Measurements from ENCODE around the gene FOXE1. TPM values are rescaled to one million over a fixed set of nuclear protein-coding genes. Genes with fewer than 3 reads are reported as not detected.

The FOXE1 gene
- polyA plus RNA-seq, 4 donors, result not detected

DNA sequence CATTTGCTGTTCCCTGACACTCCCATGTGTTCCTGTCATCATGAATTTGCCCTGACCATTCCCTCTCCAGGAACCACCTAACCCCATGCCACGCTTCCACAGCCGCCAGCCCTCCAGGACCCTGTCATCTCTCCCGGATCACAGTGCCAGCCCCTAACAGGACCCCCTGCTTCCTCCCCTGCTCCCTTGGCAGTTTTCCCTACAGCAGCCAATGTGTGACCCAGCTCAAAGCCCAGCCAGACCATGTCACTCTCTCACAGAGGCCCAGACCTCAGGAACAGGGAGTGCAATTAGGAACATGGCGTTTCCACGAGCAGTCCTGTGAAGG is 8.1 kb downstream of the FOXE1 start:
- DNase-seq (ENCODE audit: low read depth in 4 of 4, low spot score in 3 of 4), result no peak

DNA sequence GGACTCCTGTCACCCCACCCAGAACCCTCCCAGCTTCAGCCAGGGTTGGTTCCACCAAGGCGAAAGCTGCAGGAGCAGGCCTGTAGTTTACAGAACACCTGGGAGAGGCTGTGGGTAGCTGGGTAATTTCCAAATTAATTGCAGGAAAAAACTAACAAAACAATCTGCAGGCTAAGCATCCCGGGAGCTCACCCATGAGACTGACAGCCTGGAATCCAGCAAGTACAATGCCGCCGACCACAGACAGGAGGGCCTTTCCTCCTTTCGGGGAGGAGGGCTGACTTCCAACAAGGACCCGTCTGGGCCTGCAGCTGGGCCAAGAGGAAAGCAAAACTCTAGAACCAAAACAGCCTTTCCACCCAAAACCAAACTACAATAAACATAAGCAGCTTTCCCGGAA is 10.3 kb downstream of the FOXE1 start:
- no peak for DNase-seq (ENCODE audit: low read depth in 4 of 4, low spot score in 3 of 4)

DNA sequence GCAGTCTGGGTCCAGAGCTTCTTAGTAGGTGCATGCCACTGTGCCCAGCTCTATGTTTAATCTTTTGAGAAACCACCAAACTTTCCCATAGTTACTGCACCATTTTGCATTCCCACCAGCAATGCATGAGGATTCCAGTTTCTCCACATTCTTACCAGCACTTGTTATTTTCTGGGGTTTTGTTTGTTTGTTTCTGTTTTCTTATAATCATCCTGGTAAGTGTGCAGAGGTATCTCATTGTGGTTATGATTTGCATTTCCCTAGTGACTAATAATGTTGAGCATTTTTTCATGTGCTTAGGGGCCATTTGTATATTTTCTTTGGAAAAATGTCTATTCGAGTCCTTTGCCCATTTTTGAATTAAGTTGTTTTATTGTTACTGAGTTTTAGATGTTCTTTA is 11.4 kb downstream of the FOXE1 start:
- no peak for DNase-seq (ENCODE audit: low read depth in 4 of 4, low spot score in 3 of 4)

DNA sequence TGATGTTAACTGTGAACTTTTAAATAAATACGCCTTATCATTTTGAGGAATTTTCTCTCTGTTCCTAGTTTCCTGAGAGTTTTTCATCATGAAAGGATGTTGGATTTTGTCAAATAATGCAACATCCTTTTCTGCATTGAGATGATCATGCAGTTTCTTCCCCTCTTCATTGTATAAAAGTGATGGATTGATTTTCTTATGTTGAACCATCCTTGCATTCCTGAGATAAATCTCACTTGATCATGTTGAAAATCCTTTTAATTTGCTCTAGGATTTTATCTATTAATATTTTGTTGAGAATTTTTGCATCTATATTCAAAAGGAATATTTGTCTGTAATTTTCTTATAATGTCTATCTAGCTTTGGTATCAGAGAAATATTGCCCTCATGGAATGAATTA is 13.3 kb downstream of the FOXE1 start:
- DNase-seq (ENCODE audit: low read depth in 4 of 4, low spot score in 3 of 4), result no peak

DNA sequence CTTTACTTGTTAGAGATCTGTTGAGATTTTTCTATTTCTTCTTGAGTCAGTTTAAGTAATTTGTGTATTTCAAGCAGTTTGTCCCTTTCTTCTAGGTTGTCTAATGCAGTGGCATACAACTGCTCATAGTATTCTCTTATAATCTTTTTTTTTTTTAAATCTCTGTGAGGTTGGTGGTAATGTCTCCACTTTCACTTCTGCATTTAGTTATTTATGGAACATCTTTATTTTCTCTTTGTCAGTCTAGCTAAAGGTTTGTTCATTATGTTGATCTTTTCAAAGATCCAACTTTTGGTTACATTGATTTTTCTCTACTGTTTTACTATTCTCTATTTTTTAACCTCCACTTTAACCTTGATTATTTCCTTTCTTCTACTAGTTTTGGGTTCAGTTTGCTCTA is 13.8 kb downstream of the FOXE1 start:
- no peak for DNase-seq (ENCODE audit: low read depth in 4 of 4, low spot score in 3 of 4)

DNA sequence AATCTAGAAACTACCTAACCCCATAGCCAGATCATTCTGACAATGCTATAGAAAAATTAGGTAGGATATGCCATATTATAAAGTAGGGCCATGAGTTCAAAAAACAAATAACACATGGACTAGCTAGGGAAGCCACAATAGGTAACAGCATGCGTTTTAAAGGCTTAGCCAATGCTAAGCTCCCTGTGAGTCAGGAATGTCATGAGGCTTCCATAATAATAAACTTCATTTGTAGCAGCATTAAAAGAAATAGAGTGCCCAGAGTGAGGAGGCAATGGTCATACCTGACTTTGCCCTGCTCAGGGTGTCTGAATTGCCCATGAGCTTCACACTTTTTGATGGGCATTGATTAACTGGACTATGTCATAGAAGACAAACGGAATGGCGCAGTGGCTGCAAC is 15.8 kb downstream of the FOXE1 start:
- DNase-seq (ENCODE audit: low read depth in 4 of 4, low spot score in 3 of 4), result no peak

DNA sequence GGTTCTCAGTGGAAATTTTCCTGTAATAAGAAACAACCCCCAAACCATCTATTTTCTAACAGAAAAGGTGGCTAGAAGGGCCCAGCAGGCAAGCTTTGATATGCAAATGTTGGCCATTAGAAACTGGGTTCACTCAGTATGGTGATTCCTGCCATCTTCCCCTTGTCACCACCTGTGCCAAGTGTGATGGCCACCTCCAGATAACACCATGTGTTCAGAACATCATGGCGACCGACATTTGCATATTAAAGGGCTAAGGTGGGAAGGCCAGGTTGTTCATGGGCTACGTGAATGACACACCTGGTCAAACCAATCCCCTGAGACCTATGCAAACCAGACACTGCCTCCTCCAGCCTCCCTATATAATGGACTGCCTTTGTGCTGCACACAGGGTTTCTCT is 20.4 kb downstream of the FOXE1 start:
- no peak for DNase-seq (ENCODE audit: low read depth in 4 of 4, low spot score in 3 of 4)

DNA sequence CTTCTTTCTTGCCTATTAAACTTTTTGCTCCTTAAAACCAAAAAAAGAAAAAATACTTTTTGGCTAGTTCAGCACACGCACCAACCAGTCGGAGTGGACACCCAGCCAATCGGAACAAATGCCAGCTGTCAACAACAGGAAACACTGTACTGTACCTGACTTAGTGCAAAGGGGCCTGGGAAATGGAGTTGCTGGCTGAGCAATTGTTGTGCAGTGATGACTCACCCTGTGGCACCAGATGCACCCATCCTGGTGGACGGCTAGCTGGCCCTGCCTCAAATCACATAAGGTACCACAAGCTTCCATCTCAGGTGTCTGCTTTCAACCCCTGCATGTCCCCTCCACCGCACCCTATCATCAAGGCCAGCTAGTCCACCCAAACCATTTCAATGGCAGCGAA is 20.9 kb downstream of the FOXE1 start:
- no peak for DNase-seq (ENCODE audit: low read depth in 4 of 4, low spot score in 3 of 4)

DNA sequence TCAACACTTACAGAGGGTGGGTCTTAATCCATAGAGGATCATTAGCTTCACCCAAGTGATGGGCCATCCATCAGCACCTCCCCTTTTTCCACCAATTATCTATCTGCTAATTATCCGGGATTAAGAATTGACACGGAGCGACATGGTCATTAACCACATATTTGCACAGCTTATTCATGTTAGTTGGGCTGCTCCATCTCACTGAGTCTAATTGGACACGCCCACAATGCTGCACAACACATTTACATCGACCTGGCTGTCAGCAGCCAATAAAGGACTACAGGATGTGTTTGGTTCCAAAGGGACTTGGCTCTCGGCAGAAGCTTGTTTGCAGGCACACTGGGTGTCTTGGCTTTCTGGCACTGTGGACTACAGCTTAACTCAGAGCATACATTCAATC is 21.6 kb downstream of the FOXE1 start:
- DNase-seq (ENCODE audit: low read depth in 4 of 4, low spot score in 3 of 4), result no peak

DNA sequence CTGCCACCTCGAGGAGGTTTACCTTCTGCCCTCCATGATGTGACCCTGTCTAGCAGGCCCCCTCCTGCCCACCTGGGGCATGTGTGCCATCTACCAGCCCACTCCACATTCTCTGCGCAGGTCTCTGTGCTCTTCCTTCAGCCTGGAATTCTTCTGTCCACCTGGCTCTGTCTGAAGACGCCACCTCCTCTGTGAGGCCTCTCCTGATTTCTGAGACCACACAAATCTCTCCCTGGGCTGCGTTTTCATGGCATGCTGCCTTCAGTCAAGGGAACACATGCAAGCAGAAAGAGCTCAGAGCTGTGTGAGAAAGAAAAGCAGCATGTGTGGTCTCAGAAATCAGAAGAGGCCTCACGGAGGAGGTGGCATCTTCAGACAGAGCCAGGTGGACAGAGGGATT is 22.1 kb downstream of the FOXE1 start:
- no peak for DNase-seq (ENCODE audit: low read depth in 4 of 4, low spot score in 3 of 4)

DNA sequence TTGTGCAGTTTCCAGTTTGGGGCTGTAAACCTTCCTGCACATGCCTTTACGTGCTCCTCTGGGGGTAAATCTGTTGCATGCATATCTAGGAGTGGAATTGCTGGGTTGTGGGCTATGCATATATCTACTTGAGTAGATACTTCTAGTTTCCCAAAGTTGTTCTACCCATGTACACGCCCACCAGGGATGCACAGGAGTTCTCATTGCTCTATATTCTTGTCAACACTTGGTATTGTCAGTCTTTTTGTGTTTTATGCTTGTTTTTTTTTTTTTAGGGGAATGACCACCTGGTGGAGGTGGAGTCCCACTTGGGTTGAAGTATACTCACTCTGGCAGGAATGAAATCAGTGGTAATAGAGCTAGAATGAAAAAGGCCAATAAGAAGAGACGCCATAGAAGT is 23.0 kb downstream of the FOXE1 start:
- no peak for DNase-seq (ENCODE audit: low read depth in 4 of 4, low spot score in 3 of 4)

DNA sequence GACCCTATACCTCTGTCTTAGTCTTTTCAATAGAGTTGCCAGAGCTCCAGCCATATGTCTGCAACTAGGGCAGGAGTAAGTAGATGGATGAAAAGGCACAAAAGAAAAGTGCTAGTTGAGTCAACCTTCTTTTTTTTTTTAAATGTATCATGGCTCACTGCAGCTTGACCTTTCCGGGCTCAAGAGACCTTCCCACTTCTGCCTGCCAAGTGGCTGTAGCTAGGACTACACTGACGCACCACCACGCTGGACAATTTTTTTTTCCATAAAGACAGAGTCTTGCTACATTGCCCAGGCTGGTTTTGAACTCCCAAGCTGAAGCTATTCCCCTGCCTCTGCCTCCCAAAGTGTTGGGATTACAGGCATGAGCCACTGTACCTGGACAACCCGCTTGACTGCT is 27.3 kb downstream of the FOXE1 start:
- no peak for DNase-seq (ENCODE audit: low read depth in 4 of 4, low spot score in 3 of 4)

DNA sequence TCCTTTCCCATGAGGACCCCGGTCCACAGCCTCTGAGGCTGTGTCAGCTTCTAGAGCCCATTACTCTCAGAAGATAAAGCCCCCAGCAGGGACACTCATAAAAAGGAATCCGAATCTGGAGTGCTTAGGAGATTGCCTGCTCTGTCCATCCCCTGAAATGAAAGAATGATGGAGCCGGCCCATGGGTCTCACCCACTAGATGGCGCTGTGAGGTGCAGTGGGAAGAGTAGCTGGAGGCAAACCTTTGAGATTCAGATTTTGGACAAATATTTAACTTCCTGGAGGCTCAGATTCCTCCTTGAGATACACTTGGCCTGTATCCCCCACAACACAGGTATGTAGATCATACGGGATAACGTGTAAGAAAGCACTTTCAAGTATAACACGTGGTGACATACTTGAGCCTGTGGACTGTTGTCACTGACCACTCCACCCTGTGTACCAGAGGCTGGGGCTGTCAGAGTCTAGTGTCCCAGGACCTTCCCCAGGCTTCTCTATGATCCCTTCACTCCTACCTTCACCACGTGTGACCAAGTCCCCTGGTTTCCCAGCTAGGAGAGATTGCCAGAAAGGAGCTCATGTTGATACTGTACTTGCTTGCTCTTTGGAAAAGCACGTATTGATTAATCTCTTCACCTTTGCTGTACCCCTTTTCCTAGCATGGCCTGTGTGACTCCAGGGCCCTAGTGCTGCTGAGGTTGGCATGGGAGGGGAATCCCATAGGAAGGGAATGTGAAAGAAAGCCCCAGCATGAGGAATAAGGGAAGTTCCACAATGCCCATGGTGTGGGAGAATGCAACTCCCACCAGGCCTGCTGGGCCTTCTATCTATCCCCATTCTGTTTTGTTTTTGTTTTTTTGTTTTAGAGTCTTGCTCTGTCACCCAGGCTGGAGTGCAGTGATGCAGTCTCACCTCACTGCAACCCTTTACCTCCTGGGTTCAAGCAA is 37.2 kb downstream of the FOXE1 start:
- no peak for DNase-seq (ENCODE audit: low read depth in 4 of 4, low spot score in 3 of 4)

DNA sequence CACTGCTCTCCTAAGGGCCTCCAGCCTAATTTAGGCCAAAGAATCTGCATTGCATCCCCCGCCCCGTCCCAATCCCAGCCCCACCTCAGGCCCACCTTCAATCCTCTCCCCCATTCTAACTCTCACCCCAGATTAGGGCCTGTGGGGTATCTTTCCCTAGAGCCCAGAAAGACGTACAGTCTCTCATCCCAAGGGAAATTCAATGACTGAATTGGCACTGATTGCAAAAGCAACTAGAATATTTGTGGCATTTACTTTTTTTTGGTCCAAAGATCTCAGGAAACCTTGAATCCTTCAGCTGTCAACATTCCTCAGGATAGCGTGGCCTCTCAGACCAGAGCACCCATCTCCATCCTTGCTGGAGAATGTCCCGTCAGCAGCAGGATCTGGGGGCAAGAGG is 38.7 kb downstream of the FOXE1 start:
- no peak for DNase-seq (ENCODE audit: low read depth in 4 of 4, low spot score in 3 of 4)

DNA sequence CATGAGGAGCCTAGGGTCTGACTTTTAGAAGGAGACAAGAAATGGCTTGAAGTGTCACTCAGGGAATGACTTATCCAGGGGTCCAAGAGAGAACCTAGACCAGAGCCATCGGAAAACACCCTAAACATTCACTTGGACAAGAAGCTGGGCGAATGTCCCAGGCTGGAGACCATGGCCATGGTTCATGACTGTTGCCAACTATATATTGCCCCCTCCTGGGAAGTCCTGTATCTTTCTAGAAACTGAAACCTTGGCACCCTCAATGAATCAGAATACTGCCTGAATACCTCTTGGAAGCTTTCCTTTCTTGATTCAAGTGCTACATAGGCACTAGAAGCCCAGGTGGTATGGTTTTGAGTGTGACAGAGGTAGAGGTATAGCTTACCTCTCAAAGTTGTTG is 39.4 kb downstream of the FOXE1 start:
- no peak for DNase-seq (ENCODE audit: low read depth in 4 of 4, low spot score in 3 of 4)

DNA sequence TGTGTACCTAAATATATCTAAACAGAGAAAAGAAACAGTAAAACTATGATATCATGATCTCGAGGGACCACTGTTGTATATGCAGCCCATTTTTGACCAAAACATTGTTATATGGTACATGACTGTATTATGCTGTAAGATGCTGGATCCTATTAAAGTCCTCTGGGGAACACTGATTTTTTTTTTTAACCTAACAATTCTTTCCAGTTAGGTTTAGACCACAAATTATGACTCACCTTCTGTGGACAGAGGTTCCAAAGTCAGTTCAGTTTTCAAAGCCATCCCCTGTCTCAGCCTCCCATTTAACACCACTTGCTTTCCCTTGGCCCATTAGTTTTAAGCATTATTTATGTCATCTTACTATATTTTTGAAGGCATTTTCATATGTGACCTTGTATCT is 42.2 kb downstream of the FOXE1 start:
- no peak for DNase-seq (ENCODE audit: low read depth in 4 of 4, low spot score in 3 of 4)

DNA sequence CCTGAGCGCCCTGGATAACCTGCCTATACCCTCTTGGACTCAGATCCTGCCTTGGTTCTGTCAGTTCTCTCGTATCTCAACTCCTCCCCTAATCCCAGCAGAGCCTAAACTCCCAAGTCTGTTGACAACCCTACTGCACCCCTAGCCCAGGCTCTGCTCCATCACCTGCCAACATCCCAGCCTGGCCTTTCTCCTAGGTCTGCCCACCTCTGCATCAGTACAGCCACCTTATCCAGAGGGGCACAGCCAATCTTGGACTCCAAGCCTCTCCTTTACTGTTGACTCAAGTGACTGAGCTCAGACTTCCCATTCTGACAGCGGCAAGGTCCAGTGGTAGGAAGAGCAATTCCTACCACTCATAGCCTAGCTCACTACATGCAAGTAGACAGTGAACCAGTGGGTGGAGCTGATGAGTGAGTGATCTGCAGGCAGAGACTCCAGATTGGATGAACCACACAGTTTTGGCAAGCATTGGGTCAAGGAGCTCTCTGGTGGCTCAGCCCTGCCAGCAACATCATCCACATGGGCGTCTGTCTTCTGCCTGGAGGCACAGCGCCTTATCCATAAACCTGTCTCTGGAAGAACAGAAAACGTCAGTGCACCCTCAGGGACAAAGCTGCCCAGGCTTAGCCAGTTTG is 42.8 kb downstream of the FOXE1 start:
- no peak for DNase-seq (ENCODE audit: low read depth in 4 of 4, low spot score in 3 of 4)

DNA sequence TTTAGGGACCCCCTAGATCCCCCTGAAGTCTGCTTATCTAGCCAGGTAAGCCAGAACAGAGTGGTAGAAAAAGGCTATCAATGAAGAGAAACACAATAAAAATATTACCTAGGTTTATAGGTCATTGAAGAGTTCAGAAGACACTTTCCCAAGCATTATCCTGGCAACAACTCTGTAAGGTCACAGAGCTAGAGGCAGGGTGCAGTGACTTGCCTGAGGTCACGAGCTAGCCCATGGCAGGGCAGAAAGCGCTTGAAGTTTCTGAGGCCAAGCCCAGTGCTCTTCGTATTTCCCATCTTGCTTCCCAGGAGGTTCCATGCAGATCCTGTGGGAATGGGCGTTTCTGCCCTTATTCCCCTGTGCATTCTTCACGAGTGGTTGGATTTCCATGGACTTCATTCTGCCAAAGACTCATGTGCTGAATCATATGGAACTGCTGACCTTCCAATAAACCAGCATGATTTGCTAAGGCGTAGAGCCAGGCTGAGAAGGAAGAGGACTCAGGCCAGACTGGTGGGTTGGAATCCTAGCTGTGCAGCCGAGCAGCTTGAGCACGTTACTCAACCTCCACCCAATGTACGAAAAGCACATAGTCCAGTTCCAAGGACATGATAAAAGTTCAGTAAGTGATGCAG is 47.2 kb downstream of the FOXE1 start:
- no peak for DNase-seq (ENCODE audit: low read depth in 4 of 4, low spot score in 3 of 4)

DNA sequence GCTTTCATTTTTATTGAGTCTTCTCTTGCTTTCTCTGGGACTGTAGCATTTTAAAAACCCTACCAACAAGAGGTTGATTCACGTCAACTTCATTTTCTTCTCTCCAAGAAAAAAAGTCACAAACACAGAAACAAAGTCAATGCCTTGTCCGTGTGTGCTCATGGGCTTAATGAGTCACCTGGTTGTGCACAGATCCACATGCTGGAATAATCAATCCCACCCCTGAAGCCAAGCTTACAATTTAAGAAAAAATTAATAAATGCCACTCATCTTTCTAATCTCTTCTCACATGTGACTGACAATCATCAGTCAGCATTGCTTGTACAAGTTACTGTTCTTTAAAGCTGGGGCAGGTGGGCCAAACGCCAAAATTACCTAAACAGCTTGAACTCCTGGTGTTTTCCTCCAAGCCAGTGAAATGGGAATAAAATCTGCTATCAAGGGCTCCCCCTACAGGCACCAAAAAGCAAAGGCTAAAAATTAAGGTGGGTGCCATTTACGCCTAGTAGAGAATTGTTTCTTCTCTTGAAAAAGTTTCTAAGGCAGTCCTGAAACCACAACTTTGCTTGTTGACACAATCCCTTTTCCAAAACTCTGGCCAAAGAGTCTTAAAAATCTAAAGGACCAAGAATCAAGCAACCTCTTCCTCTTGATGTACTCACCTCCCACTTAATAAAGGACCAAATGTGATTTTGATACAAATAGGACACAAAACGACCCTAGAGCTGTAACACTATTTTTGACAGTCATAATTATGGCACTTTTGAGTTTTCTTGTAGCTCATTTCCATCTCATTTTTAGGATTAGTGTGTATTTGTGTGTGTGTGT is 47.9 kb downstream of the FOXE1 start:
- DNase-seq (ENCODE audit: low read depth in 4 of 4, low spot score in 3 of 4), result no peak

DNA sequence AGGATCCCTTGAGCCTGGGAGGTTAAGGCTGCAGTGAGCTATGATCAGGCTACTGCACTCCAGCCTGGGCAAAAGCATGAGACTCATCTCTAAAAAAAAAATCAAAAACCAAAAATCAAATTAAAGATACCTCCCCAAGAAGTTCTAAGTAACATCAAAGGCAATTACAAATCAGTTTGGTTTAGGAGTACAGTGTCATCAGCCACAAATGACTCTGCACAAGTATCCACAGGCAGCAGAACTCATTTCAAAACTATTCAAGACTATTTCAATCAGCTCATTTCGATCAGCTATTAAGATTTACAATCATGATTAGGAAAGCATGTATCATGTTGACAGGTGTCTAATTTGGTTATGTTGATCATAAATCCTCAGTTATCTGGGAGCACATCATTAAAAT is 50.2 kb downstream of the FOXE1 start:
- no peak for DNase-seq (ENCODE audit: low read depth in 4 of 4, low spot score in 3 of 4)

DNA sequence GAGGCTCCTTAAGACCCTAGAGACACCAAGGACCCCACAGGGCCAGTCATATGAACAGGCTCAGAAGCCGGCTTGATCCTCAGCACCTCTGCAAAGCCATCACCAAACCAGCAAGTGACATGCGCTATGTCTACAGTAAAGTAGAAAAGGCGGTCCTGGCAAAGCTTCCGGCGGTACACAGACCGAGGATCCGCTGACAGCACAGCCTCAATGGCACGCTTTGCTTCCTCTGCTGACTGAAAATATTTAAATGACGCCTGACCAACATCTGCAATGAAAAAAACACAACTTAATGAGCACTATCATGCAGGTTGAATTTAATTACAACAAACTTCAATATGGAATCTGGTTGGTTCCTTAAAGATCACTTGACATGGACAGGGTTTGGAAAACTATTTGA is 51.7 kb downstream of the FOXE1 start:
- no peak for DNase-seq (ENCODE audit: low read depth in 4 of 4, low spot score in 3 of 4)

Data from left renal pelvis (tissue), 4 donors.